ENCODE measurements around the gene EXOC2.

EXOC2 gene

DNA sequence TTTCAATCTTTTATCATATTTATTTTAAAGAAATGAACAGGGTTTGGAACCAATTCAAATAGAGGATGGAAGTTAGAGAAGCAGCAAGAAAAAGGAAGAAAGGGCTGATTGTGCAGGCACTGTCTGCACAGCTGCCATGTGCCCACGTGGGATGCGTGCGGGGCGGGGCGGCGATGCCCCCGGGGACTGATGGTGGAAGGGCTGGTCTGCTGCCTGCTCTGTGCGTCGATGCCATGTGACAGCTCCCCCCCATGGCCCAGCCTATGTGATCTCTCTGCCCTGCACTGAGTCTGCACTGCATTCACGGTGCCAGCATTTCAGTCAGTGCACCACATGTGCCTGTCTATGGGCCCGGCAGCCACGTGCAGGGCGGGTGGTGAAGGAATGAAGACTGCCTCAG, 205.0 kb downstream of the EXOC2 start:
- 0 out of 2 replicates have a peak, but pooled peaks cover 3% of the 10 kb centered on the region for H3K9me3 ChIP-seq (ENCODE audit: low read length)
- no peaks in the 10 kb centered on the region for H3K9me2 ChIP-seq (ENCODE audit: low read depth, low read length)
- H3K4me3 ChIP-seq (ENCODE audit: low read depth, low read length, poor library complexity, severe bottlenecking), result no peak overlapping the region
- no peaks in the 10 kb centered on the region for H3K27me3 ChIP-seq (ENCODE audit: insufficient read depth, low read length)
- TF ChIP-seq, protein P1, sequence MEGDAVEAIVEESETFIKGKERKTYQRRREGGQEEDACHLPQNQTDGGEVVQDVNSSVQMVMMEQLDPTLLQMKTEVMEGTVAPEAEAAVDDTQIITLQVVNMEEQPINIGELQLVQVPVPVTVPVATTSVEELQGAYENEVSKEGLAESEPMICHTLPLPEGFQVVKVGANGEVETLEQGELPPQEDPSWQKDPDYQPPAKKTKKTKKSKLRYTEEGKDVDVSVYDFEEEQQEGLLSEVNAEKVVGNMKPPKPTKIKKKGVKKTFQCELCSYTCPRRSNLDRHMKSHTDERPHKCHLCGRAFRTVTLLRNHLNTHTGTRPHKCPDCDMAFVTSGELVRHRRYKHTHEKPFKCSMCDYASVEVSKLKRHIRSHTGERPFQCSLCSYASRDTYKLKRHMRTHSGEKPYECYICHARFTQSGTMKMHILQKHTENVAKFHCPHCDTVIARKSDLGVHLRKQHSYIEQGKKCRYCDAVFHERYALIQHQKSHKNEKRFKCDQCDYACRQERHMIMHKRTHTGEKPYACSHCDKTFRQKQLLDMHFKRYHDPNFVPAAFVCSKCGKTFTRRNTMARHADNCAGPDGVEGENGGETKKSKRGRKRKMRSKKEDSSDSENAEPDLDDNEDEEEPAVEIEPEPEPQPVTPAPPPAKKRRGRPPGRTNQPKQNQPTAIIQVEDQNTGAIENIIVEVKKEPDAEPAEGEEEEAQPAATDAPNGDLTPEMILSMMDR (IDR thresholded peaks at IDR 0.05; ENCODE audit: low read length), result peak; percentile 21; the same call in 1 of the 2 replicates
- TF ChIP-seq EZH2 (IDR thresholded peaks at IDR 0.05; ENCODE audit: borderline replicate concordance, low read length), result no peak
- H3F3A ChIP-seq (ENCODE audit: insufficient read depth, low read length), result peaks cover 7% of the 10 kb centered on the region; the same call in 1 of the 2 replicates
- peaks cover 43% of the 10 kb centered on the region for H3K4me1 ChIP-seq (ENCODE audit: insufficient read depth, low read length, severe bottlenecking)
- peaks cover 14% of the 10 kb centered on the region; the same call in 1 of the 2 replicates for H3K36me3 ChIP-seq (ENCODE audit: insufficient read depth, low read length)
- no peak overlapping the region for H2AFZ ChIP-seq (ENCODE audit: low read length)
- H3K9ac ChIP-seq (ENCODE audit: low read length), result no peak overlapping the region
- peak overlapping the region; percentile 41 for H3K27ac ChIP-seq (ENCODE audit: low read depth, low read length, poor library complexity, severe bottlenecking)
- no peak overlapping the region for H3K4me2 ChIP-seq (ENCODE audit: low read length)
- H4K20me1 ChIP-seq (ENCODE audit: insufficient read depth, low read length), result no peaks in the 10 kb centered on the region
- no peaks in the 10 kb centered on the region for H3K79me2 ChIP-seq (ENCODE audit: insufficient read depth, low read length)

DNA sequence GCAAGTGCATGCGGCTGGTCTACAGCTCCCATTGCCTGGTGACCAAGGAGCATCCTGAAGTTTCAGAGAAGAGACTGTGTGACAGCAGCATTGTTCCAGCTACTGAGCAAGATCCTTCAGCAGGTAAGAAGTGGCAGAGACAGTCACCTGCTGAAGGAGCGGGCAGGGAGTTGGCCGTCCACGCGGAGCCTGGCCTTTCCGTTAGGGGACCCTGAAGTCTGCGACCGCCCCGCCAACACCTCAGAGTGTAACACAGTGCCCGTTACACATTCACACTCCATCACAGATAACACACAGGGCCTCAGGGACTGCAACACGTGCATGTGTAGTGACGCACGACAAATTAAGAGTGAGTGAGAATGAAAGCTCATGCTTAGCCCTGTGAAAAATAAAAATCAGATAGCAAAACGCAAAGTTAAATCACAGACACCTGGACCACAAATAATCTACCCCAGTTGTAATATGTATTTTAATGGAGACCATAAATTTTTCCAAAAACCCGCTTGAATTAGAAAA, 207.2 kb downstream of the EXOC2 start:
- Histone ChIP-seq H3K27me3 (ENCODE audit: insufficient read depth, low read length) (no peaks in the 10 kb centered on the region), H3K9me2 (ENCODE audit: low read depth, low read length) (no peaks in the 10 kb centered on the region), H3K27ac (ENCODE audit: low read depth, low read length, poor library complexity, severe bottlenecking) (no peak overlapping the region), H3K79me2 (ENCODE audit: insufficient read depth, low read length) (no peaks in the 10 kb centered on the region), H3K4me2 (ENCODE audit: low read length) (no peak overlapping the region), H2AFZ (ENCODE audit: low read length) (no peak overlapping the region), H3K9me3 (ENCODE audit: low read length) (0 out of 2 replicates have a peak, but pooled peaks cover 3% of the 10 kb centered on the region), H3K4me1 (ENCODE audit: insufficient read depth, low read length, severe bottlenecking) (peaks cover 33% of the 10 kb centered on the region), H3K36me3 (ENCODE audit: insufficient read depth, low read length) (peaks cover 14% of the 10 kb centered on the region; the same call in 1 of the 2 replicates), H3K4me3 (ENCODE audit: low read depth, low read length, poor library complexity, severe bottlenecking) (no peak overlapping the region), H3K9ac (ENCODE audit: low read length) (no peak overlapping the region), H4K20me1 (ENCODE audit: insufficient read depth, low read length) (no peaks in the 10 kb centered on the region), H3F3A (ENCODE audit: insufficient read depth, low read length) (peaks cover 7% of the 10 kb centered on the region; the same call in 1 of the 2 replicates)
- TF ChIP-seq EZH2 (IDR thresholded peaks at IDR 0.05; ENCODE audit: borderline replicate concordance, low read length), result no peak
- TF ChIP-seq, protein P1 (IDR thresholded peaks at IDR 0.05; ENCODE audit: low read length), result no peak

DNA sequence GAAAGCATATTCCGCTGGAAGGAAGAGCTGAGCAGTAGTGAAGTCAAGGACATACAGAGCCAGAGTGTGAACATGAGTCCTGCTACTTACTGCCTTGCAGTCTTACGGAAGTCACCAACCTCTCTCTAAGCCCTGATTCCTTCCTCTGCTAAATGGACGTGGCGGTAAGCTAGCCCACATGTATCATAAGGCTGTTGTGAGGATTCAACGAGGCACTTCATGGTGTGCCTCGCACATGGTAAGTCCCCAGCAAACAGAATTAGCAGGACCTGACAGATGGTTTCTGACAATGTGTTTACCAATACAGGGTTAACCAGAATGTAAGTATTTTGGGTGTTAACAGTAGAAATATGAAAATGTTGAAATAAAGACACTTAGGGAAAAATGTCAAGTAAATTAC, 208.2 kb downstream of the EXOC2 start:
- peaks cover 7% of the 10 kb centered on the region; the same call in 1 of the 2 replicates for H3F3A ChIP-seq (ENCODE audit: insufficient read depth, low read length)
- TF ChIP-seq, protein P1 (IDR thresholded peaks at IDR 0.05; ENCODE audit: low read length), result no peak
- TF ChIP-seq EZH2 (IDR thresholded peaks at IDR 0.05; ENCODE audit: borderline replicate concordance, low read length), result no peak
- H3K79me2 ChIP-seq (ENCODE audit: insufficient read depth, low read length), result no peaks in the 10 kb centered on the region
- H4K20me1 ChIP-seq (ENCODE audit: insufficient read depth, low read length), result no peaks in the 10 kb centered on the region
- H3K36me3 ChIP-seq (ENCODE audit: insufficient read depth, low read length), result peaks cover 14% of the 10 kb centered on the region; the same call in 1 of the 2 replicates
- H3K4me3 ChIP-seq (ENCODE audit: low read depth, low read length, poor library complexity, severe bottlenecking), result no peak overlapping the region
- no peaks in the 10 kb centered on the region for H3K9me2 ChIP-seq (ENCODE audit: low read depth, low read length)
- no peak overlapping the region for H3K4me2 ChIP-seq (ENCODE audit: low read length)
- no peaks in the 10 kb centered on the region for H3K27me3 ChIP-seq (ENCODE audit: insufficient read depth, low read length)
- H2AFZ ChIP-seq (ENCODE audit: low read length), result no peak overlapping the region
- peaks cover 23% of the 10 kb centered on the region for H3K4me1 ChIP-seq (ENCODE audit: insufficient read depth, low read length, severe bottlenecking)
- H3K27ac ChIP-seq (ENCODE audit: low read depth, low read length, poor library complexity, severe bottlenecking), result no peak overlapping the region
- H3K9ac ChIP-seq (ENCODE audit: low read length), result no peak overlapping the region
- 0 out of 2 replicates have a peak, but pooled peaks cover 3% of the 10 kb centered on the region for H3K9me3 ChIP-seq (ENCODE audit: low read length)

All from OCI-LY1 (cell line).